HG03439 (cell line): ENCODE data around the gene BUD23.
A peak's percentile ranks its signal among the peaks of the same experiment; 100 is the strongest.
"Not testable (repeated sequence)": the region's sequence is repeated elsewhere in the genome, so short reads cannot be mapped to it uniquely, and the experiment has no call there.

Experiments
- ATAC-seq: cut with Tn5 transposase; IDR thresholded peaks from one replicate; pipeline ENCODE4 v1.9.1; 2021; ENCODE audit warnings: mild to moderate bottlenecking, moderate library complexity; ENCODE audit not compliant: unreplicated experiment

BUD23 gene

GRCh38 chr7:73683056-73683787 is at the start of gene BUD23, which contains the start of gene DNAJC30:
TSS of gene BUD23 (plus strand) at chr7:73683597. CDS start at chr7:73683626, 29 bp downstream.
TSS of gene DNAJC30 (minus strand) at chr7:73683453. CDS start at chr7:73683423, 30 bp downstream.
- ATAC-seq: peak; percentile 91

- ATAC-seq: no peak
Observed at GRCh38 chr7:73633844-73634243, 49.6 kb upstream of the BUD23 start.

- no peak for ATAC-seq
Observed at GRCh38 chr7:73635428-73636200, 47.8 kb upstream of the BUD23 start.

- no peak for ATAC-seq
Observed at GRCh38 chr7:73638911-73639310, 44.5 kb upstream of the BUD23 start.

GRCh38 chr7:73642834-73643233 is 40.6 kb upstream of the BUD23 start:
- no peak for ATAC-seq

GRCh38 chr7:73644688-73645286 is 38.6 kb upstream of the BUD23 start:
- no peak for ATAC-seq

- no peak for ATAC-seq
Observed at GRCh38 chr7:73645643-73646174, 37.7 kb upstream of the BUD23 start.

GRCh38 chr7:73646785-73647724 is 36.3 kb upstream of the BUD23 start:
- ATAC-seq: no peak

- ATAC-seq: no peak
Observed at GRCh38 chr7:73647725-73648592, 35.4 kb upstream of the BUD23 start.

- no peak for ATAC-seq
Observed at GRCh38 chr7:73648593-73649332, 34.6 kb upstream of the BUD23 start.

GRCh38 chr7:73649576-73649975 is 33.8 kb upstream of the BUD23 start:
- no peak for ATAC-seq

- ATAC-seq: no peak
Observed at GRCh38 chr7:73650524-73650923, 32.9 kb upstream of the BUD23 start.

GRCh38 chr7:73652541-73652949 is 30.9 kb upstream of the BUD23 start:
- ATAC-seq: no peak

GRCh38 chr7:73655309-73655708 is 28.1 kb upstream of the BUD23 start:
- not testable (repeated sequence) for ATAC-seq

GRCh38 chr7:73659983-73660382 is 23.4 kb upstream of the BUD23 start:
- ATAC-seq: no peak

- not testable (repeated sequence) for ATAC-seq
Observed at GRCh38 chr7:73660594-73660993, 22.8 kb upstream of the BUD23 start.

- ATAC-seq: no peak
Observed at GRCh38 chr7:73663033-73663432, 20.4 kb upstream of the BUD23 start.

- ATAC-seq: peak; percentile 90
Observed at GRCh38 chr7:73667344-73668102, 15.9 kb upstream of the BUD23 start, which contains the start of gene VPS37D. TSS of gene VPS37D (plus strand) at chr7:73667831. CDS start at chr7:73667959, 128 bp downstream.
